Neural cell (in vitro differentiated cells): ENCODE data around the gene PREX1. TPM values are rescaled to one million over a fixed set of nuclear protein-coding genes. Genes with fewer than 3 reads are reported as not detected.

ENCODE experiments used
- H2AFZ ChIP-seq: fragments of 200-600, 300-800 bp; sonication (generic), shearing (Covaris generic); 2 replicates; pipeline ENCODE4 v1.6.0; 2014; ENCODE audit warnings: low read depth, mild to moderate bottlenecking, antibody characterized with exemption, low read length, moderate library complexity
- H3F3A ChIP-seq: fragments of 200-600 bp; shearing (Covaris generic); 2 replicates; pipeline ENCODE4 v1.6.1; 2016; ENCODE audit warnings: mild to moderate bottlenecking, moderate library complexity, mixed read lengths, antibody characterized with exemption, low read length; ENCODE audit not compliant: insufficient read depth, poor library complexity, severe bottlenecking
- H3K27ac ChIP-seq: fragments of 200-600, 300-800 bp; sonication (generic), shearing (Covaris generic); 2 replicates; pipeline ENCODE4 v1.5.1; 2014; ENCODE audit warnings: mild to moderate bottlenecking, low read length, moderate library complexity
- H3K27me3 ChIP-seq: fragments of 300-800, 200-600 bp; sonication (generic), shearing (Covaris generic); 2 replicates; pipeline ENCODE4 v1.6.0; 2014; ENCODE audit warnings: mild to moderate bottlenecking, low read depth, low read length, moderate library complexity; ENCODE audit not compliant: insufficient read depth
- H3K36me3 ChIP-seq: fragments of 300-800, 200-600 bp; sonication (generic), shearing (Covaris generic); 2 replicates; pipeline ENCODE4 v1.5.1; 2014; ENCODE audit warnings: mild to moderate bottlenecking, antibody characterized with exemption, low read length, moderate library complexity; ENCODE audit not compliant: insufficient read depth
- H3K4me2 ChIP-seq: fragments of 300-800, 200-600 bp; sonication (generic), shearing (Covaris generic); 2 replicates; pipeline ENCODE4 v1.6.0; 2014; ENCODE audit warnings: mild to moderate bottlenecking, low read length
- H3K4me3 ChIP-seq: fragments of 300-800, 200-600 bp; sonication (generic), shearing (Covaris generic); 2 replicates; pipeline ENCODE4 v1.5.1; 2014; ENCODE audit warnings: mild to moderate bottlenecking, low read length, moderate library complexity
- H3K79me2 ChIP-seq: fragments of 200-600 bp; shearing (Covaris generic); replicated peaks from 2 replicates; pipeline ENCODE4 v1.6.0; 2014; ENCODE audit warnings: mild to moderate bottlenecking, low read length, moderate library complexity; ENCODE audit not compliant: insufficient read depth
- H3K9ac ChIP-seq: fragments of 300-800, 200-600 bp; sonication (generic), shearing (Covaris generic); 2 replicates; pipeline ENCODE4 v1.6.1; 2016; ENCODE audit warnings: mild to moderate bottlenecking, low read length, mixed read lengths
- H3K9me2 ChIP-seq: fragments of 200-600 bp; shearing (Covaris generic); 2 replicates; pipeline ENCODE4 v1.6.1; 2016; ENCODE audit warnings: mild to moderate bottlenecking, low read length, mixed read lengths; ENCODE audit not compliant: insufficient read depth
- H3K9me3 ChIP-seq: fragments of 200-600, 300-800 bp; sonication (generic), shearing (Covaris generic); 2 replicates; pipeline ENCODE4 v1.6.1; 2016; ENCODE audit warnings: mild to moderate bottlenecking, mixed run types, low read length, moderate library complexity, mixed read lengths
- H4K20me1 ChIP-seq: fragments of 200-600 bp; shearing (Covaris generic); 2 replicates; pipeline ENCODE4 v1.6.1; 2016; ENCODE audit warnings: mild to moderate bottlenecking, mixed run types; ENCODE audit not compliant: insufficient read depth
- EP300 ChIP-seq: fragments of 450-650 bp; conservative IDR thresholded peaks from 2 replicates; pipeline ENCODE4 v1.6.1; 2014; ENCODE audit warnings: antibody characterized with exemption, mild to moderate bottlenecking, moderate library complexity; ENCODE audit not compliant: poor library complexity, severe bottlenecking
- EZH2 ChIP-seq: fragments of 200-600, 300-800 bp; shearing (Covaris generic), sonication (generic); IDR thresholded peaks from 2 replicates; pipeline ENCODE4 v1.6.1; 2014; ENCODE audit warnings: antibody characterized with exemption, low read length, borderline replicate concordance, mild to moderate bottlenecking; ENCODE audit not compliant: insufficient read depth, poor library complexity, severe bottlenecking
- MXI1 ChIP-seq: fragments of 450-650 bp; conservative IDR thresholded peaks from 2 replicates; pipeline ENCODE4 v1.6.1; 2014; ENCODE audit warnings: antibody characterized with exemption, mild to moderate bottlenecking; ENCODE audit not compliant: poor library complexity, severe bottlenecking
- POLR2AphosphoS5 ChIP-seq: IDR thresholded peaks from 2 replicates; pipeline ENCODE4 v1.6.1; 2012
- RAD21 ChIP-seq: fragments of 450-650 bp; conservative IDR thresholded peaks from 2 replicates; pipeline ENCODE4 v1.6.1; 2014; ENCODE audit warnings: antibody characterized with exemption, mild to moderate bottlenecking, moderate library complexity
- REST ChIP-seq: IDR thresholded peaks from 2 replicates; pipeline ENCODE4 v1.6.1; 2012; ENCODE audit warnings: borderline replicate concordance
- SMC3 ChIP-seq: fragments of 450-650 bp; conservative IDR thresholded peaks from 2 replicates; pipeline ENCODE4 v1.6.1; 2014; ENCODE audit warnings: antibody characterized with exemption, mild to moderate bottlenecking, moderate library complexity; ENCODE audit not compliant: poor library complexity
- TAF1 ChIP-seq: IDR thresholded peaks from 2 replicates; pipeline ENCODE4 v1.6.1; 2012; ENCODE audit warnings: low read depth
- polyA plus RNA-seq: library from polyadenylated mRNA; depleted of rRNA; stranded (reverse); fragments of >200 nt; gene quantifications from 2 replicates; pipeline ENCODE4 v1.2.3, GENCODE V29; 2014
- TF ChIP-seq, protein P1 (sequence below): fragments of 450-650 bp; IDR thresholded peaks from 2 replicates; pipeline ENCODE4 v1.5.1; 2014; ENCODE audit warnings: antibody characterized with exemption, mild to moderate bottlenecking, moderate library complexity; ENCODE audit not compliant: poor library complexity, severe bottlenecking

The PREX1 gene
- polyA plus RNA-seq, 1 donor from 2014 or later: 0.06 TPM

- H3K36me3 ChIP-seq: no peaks in the 10 kb centered on the region
- H3K9me3 ChIP-seq: no peaks in the 10 kb centered on the region
- H3K9ac ChIP-seq: no peak overlapping the region
- TF ChIP-seq EZH2 (no peak), RAD21 (no peak), EP300 (no peak), POLR2AphosphoS5 (no peak), TAF1 (no peak), MXI1 (no peak), REST (no peak), SMC3 (no peak)
- TF ChIP-seq, protein P1, sequence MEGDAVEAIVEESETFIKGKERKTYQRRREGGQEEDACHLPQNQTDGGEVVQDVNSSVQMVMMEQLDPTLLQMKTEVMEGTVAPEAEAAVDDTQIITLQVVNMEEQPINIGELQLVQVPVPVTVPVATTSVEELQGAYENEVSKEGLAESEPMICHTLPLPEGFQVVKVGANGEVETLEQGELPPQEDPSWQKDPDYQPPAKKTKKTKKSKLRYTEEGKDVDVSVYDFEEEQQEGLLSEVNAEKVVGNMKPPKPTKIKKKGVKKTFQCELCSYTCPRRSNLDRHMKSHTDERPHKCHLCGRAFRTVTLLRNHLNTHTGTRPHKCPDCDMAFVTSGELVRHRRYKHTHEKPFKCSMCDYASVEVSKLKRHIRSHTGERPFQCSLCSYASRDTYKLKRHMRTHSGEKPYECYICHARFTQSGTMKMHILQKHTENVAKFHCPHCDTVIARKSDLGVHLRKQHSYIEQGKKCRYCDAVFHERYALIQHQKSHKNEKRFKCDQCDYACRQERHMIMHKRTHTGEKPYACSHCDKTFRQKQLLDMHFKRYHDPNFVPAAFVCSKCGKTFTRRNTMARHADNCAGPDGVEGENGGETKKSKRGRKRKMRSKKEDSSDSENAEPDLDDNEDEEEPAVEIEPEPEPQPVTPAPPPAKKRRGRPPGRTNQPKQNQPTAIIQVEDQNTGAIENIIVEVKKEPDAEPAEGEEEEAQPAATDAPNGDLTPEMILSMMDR: no peak
- no peak overlapping the region for H3K4me3 ChIP-seq
- H3K9me2 ChIP-seq: no peaks in the 10 kb centered on the region
- H2AFZ ChIP-seq: no peak overlapping the region
- H4K20me1 ChIP-seq: no peaks in the 10 kb centered on the region
- H3K79me2 ChIP-seq: no peaks in the 10 kb centered on the region
- H3F3A ChIP-seq: no peaks in the 10 kb centered on the region
- H3K27me3 ChIP-seq: peaks cover 40% of the 10 kb centered on the region
- no peak overlapping the region for H3K27ac ChIP-seq
- no peak overlapping the region for H3K4me2 ChIP-seq
These were observed 2.1 kb upstream of the PREX1 start for GRCh38 chr20:48829940-48830339.

DNA sequence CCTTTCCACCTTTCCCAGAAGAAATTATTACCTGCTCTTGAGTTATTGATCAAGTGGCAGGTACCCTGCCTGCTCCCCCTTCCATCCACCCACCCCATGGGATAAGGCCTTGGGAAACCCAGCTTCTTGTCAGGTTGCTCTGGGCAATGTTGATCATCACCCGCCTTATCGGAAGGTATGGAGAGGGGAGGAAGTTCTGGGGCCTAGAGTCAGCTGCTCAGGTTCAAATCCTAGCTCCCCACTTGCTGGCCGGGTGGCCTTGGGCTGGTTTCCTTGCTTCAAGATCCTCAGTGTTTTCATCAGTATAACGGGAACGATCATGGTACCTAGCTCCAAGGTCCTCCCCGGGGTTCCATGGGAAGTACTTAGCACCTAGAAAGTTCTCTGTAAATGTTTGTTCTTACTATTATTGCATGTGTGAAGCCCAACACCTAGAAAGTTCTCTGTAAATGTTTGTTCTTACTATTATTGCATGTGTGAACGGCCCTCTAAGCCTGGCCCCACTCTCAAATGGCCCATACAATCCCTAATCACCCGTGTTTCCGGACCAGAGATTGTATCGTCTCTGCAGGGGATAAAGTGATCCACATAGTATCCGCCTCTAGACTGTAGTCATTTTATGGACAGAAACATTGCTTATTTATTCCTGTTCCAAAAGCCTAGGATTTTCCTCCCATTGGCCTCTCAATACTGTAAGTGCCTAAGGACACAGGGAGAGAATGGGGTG lies 1.1 kb upstream of the PREX1 start:
- Histone ChIP-seq H4K20me1 (no peaks in the 10 kb centered on the region), H3F3A (no peaks in the 10 kb centered on the region), H3K9me3 (no peaks in the 10 kb centered on the region), H3K4me3 (peak overlapping the region; percentile 72), H3K27ac (no peak overlapping the region), H3K9me2 (no peaks in the 10 kb centered on the region), H3K27me3 (peaks cover 40% of the 10 kb centered on the region), H3K4me2 (no peak overlapping the region), H3K36me3 (no peaks in the 10 kb centered on the region), H3K9ac (no peak overlapping the region), H2AFZ (no peak overlapping the region), H3K79me2 (no peaks in the 10 kb centered on the region)
- TF ChIP-seq RAD21 (no peak), REST (no peak), SMC3 (no peak), EP300 (no peak)
- TF ChIP-seq, protein P1: no peak
